GM19468 (cell line): ENCODE results near the gene ARRDC3.
"Not testable (repeated sequence)": the region's sequence is repeated elsewhere in the genome, so short reads cannot be mapped to it uniquely, and the experiment has no call there.

Source experiments
- ATAC-seq: cut with Tn5 transposase; IDR thresholded peaks from one replicate; pipeline ENCODE4 v1.9.1; 2021; ENCODE audit warnings: mild to moderate bottlenecking, moderate library complexity, moderate number of reproducible peaks; ENCODE audit not compliant: unreplicated experiment; ENCODE audit errors: extremely low read depth

Gene ARRDC3

GRCh38 chr5:91322981-91323380 lies 60.1 kb downstream of the ARRDC3 start:
- ATAC-seq = not testable (repeated sequence)

GRCh38 chr5:91319667-91320066 lies 63.5 kb downstream of the ARRDC3 start:
- ATAC-seq = no peak

GRCh38 chr5:91318724-91319123 lies 64.4 kb downstream of the ARRDC3 start:
- ATAC-seq = no peak
